ENCODE data around the gene NRXN3. TPM values are rescaled to one million over a fixed set of nuclear protein-coding genes. Genes with fewer than 3 reads are reported as not detected.

The NRXN3 gene
- total and polyA plus RNA-seq, 2 experiments from 2014 or later = 0.69 to 1.5 TPM

DNA sequence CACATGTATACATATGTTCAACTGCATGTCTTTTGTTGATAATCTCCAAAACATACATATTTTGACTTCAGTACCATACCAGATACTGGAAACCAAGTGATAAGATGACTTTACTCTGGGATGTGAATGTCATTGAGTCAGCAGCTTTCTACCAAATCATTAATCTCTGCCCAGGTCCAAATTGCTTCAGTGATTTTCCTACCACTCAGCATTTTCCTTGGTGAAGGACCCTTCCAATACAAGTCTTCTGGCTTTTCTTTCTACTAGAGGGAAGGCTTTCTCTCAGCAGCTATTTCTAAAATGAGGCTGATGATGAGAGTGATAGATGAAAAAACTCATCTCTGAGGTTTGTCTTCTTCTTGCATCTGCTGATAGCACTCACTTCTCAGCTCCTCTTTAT, 1008.5 kb downstream of the NRXN3 start:
- H3K27me3 ChIP-seq = no peaks in the 10 kb centered on the region
- H3K27ac ChIP-seq = no peak overlapping the region
- TF ChIP-seq, protein P1, sequence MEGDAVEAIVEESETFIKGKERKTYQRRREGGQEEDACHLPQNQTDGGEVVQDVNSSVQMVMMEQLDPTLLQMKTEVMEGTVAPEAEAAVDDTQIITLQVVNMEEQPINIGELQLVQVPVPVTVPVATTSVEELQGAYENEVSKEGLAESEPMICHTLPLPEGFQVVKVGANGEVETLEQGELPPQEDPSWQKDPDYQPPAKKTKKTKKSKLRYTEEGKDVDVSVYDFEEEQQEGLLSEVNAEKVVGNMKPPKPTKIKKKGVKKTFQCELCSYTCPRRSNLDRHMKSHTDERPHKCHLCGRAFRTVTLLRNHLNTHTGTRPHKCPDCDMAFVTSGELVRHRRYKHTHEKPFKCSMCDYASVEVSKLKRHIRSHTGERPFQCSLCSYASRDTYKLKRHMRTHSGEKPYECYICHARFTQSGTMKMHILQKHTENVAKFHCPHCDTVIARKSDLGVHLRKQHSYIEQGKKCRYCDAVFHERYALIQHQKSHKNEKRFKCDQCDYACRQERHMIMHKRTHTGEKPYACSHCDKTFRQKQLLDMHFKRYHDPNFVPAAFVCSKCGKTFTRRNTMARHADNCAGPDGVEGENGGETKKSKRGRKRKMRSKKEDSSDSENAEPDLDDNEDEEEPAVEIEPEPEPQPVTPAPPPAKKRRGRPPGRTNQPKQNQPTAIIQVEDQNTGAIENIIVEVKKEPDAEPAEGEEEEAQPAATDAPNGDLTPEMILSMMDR (IDR thresholded peaks at IDR 0.05; ENCODE audit: low read depth, low read length) = no peak
- no peaks in the 10 kb centered on the region for H3K36me3 ChIP-seq
- H3K9me3 ChIP-seq (ENCODE audit: low read depth) = no peaks in the 10 kb centered on the region
- H3K4me3 ChIP-seq = no peak overlapping the region
- DNase-seq (ENCODE audit: low read depth in 1 of 2, low spot score in 1 of 2) = no peak
- H3K4me1 ChIP-seq (ENCODE audit: low read depth) = no peaks in the 10 kb centered on the region

DNA sequence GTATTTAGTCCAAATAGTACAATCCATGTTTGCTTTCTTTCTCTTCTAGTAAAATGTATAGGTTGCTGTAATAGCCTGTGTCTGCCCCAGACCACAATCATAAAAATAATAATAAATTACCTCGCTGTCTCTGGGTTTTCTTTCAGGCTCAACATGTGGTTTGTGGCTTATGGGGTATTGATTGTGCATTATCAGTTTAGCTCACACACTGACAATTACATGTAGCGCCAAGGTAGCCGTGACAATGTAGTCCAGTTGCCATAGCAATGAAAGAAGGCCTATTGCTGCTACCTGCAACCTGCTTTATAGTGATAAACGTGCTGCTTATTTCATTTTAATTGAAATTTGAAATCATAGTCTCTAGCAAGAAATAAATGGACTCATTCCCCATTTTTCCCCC, 1009.8 kb downstream of the NRXN3 start:
- H3K9me3 ChIP-seq (ENCODE audit: low read depth) = no peaks in the 10 kb centered on the region
- TF ChIP-seq, protein P1 (IDR thresholded peaks at IDR 0.05; ENCODE audit: low read depth, low read length) = no peak
- H3K27me3 ChIP-seq = no peaks in the 10 kb centered on the region
- no peak overlapping the region for H3K4me3 ChIP-seq
- no peak for DNase-seq (ENCODE audit: low read depth in 1 of 2, low spot score in 1 of 2)
- H3K4me1 ChIP-seq (ENCODE audit: low read depth) = no peaks in the 10 kb centered on the region
- no peak overlapping the region for H3K27ac ChIP-seq
- no peaks in the 10 kb centered on the region for H3K36me3 ChIP-seq

DNA sequence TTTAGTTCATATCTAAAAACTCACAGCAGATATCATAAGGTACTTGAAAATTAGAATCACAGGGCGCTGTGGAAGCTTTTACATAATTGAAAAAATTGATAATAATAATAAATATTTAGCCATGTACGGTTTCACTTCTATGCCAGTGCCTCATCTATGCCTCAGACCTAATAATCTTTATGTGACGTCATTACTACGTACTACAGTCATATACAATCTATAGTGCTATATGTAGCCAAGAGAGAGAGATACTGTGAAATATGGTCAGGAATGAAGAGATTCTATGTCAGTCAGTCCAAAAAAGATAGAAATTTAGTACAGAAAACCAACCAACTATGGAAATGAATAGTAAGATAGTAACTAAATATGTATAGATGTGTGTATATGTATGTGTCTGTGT, 1010.5 kb downstream of the NRXN3 start:
- Histone ChIP-seq H3K36me3 (no peaks in the 10 kb centered on the region), H3K27me3 (no peaks in the 10 kb centered on the region), H3K4me1 (ENCODE audit: low read depth) (no peaks in the 10 kb centered on the region), H3K4me3 (no peak overlapping the region), H3K9me3 (ENCODE audit: low read depth) (no peaks in the 10 kb centered on the region), H3K27ac (no peak overlapping the region)
- no peak for DNase-seq (ENCODE audit: low read depth in 1 of 2, low spot score in 1 of 2)
- TF ChIP-seq, protein P1 (IDR thresholded peaks at IDR 0.05; ENCODE audit: low read depth, low read length) = no peak

DNA sequence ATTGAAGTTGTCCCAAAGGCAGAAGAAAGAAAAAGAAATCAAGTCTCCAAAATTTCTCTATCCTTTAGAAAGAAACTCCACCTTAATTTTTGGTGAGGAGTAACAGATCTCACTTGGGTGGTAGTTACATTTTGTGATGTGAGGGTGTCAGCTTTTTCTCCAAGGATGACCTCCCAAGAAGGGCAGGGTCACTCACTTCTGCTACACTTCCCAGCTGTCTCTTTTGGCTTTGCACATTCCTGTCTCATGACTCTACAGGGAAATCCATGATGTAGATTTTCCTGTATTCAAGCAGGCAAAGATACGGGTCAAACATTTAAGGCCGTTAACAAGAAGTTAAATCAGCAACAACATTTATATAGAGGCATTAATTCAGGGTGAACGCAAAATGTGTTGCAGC, 1016.4 kb downstream of the NRXN3 start:
- Histone ChIP-seq H3K4me1 (ENCODE audit: low read depth) (no peaks in the 10 kb centered on the region), H3K9me3 (ENCODE audit: low read depth) (no peaks in the 10 kb centered on the region)
- no peak for DNase-seq (ENCODE audit: low read depth in 1 of 2, low spot score in 1 of 2)

DNA sequence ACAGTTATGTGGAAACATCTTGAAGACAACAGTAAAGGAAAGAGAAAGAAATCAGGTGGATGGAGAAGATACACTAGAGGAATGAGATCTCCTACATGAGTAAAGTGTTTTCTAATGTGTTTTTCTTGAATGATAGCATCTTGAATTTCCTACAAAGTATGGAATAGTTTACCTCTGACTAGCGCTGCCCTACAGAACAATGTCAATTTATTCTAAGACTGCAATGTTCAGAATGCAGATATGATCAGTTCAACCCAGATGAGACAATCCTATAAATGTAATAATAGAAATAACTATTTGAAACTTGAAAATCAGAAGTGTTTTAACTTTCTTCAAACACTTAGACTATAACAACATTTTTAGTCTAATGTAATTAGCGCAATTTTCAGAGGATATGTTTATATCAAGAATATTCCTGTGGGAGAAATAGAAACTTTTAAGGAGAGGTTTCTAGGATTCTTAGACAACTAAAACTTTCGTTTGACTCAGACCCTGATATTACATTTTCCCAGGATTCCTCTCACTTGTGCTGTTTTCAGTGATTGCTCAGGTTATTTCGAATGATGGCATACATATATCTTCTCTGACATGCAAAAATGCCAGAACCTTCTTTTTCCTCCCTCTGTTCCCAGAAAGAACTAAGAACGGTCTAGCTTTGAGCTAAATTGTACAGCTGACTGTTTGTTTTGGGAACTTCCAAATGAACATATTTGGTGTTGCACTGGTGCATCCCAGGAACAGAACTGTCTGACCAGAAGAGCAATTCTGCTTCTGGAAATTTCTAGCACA, 1023.7 kb downstream of the NRXN3 start:
- no peaks in the 10 kb centered on the region for H3K36me3 ChIP-seq
- H3K9me3 ChIP-seq (ENCODE audit: low read depth) = no peaks in the 10 kb centered on the region
- no peak for DNase-seq (ENCODE audit: low read depth in 1 of 2, low spot score in 1 of 2)
- H3K27me3 ChIP-seq = no peaks in the 10 kb centered on the region
- no peak overlapping the region for H3K27ac ChIP-seq
- no peaks in the 10 kb centered on the region for H3K4me1 ChIP-seq (ENCODE audit: low read depth)
- no peak overlapping the region for H3K4me3 ChIP-seq
- TF ChIP-seq, protein P1 (IDR thresholded peaks at IDR 0.05; ENCODE audit: low read depth, low read length) = no peak

More for the DNA sequence above, 1016.4 kb downstream of the NRXN3 start:
- Histone ChIP-seq H3K27ac (no peak overlapping the region), H3K27me3 (no peaks in the 10 kb centered on the region), H3K36me3 (no peaks in the 10 kb centered on the region), H3K4me3 (no peak overlapping the region)
- TF ChIP-seq, protein P1 (IDR thresholded peaks at IDR 0.05; ENCODE audit: low read depth, low read length) = no peak

Data from cardiac muscle cell (in vitro differentiated cells and primary cell).